Thoracic aorta (tissue), 2 donors: ENCODE measurements around the gene CAMK1D. TPM values are rescaled to one million over a fixed set of nuclear protein-coding genes. Genes with fewer than 3 reads are reported as not detected.
A peak's percentile ranks its signal among the peaks of the same experiment; 100 is the strongest.

Source experiments
- ATAC-seq: fragments of 150-250 bp; one replicate; pipeline ENCODE4 v1.8.0; 2017; ENCODE audit warnings: low read depth; ENCODE audit not compliant: insufficient number of reproducible peaks, low FRiP score
- DNase-seq: peaks from one replicate; pipeline ENCODE4 v3.0.0-alpha.2; 2020; ENCODE audit warnings: low spot score
- H3K27ac ChIP-seq, 2 donors: fragments of 200-600 bp; sonication (generic); 1 replicate in 1 of 2; 2 replicates in 1 of 2; pipeline ENCODE4 v1.5.1; 2016; ENCODE audit warnings: mild to moderate bottlenecking in 2 of 2, moderate library complexity in 2 of 2
- H3K27me3 ChIP-seq: fragments of 200-600 bp; sonication (generic); replicated peaks from 2 replicates; pipeline ENCODE4 v1.6.0; 2016; ENCODE audit warnings: mild to moderate bottlenecking; ENCODE audit not compliant: insufficient read depth
- H3K36me3 ChIP-seq: fragments of 200-600 bp; sonication (generic); one replicate; pipeline ENCODE4 v1.5.1; 2016
- H3K4me1 ChIP-seq, 2 donors: fragments of 200-600 bp; sonication (generic); 1 replicate in 1 of 2; 2 replicates in 1 of 2; pipeline versions ENCODE4 v1.5.1 to v1.6.0; 2016; ENCODE audit warnings: low read depth in 2 of 2, mild to moderate bottlenecking in 1 of 2; ENCODE audit not compliant: control insufficient read depth in 1 of 2
- H3K4me3 ChIP-seq: fragments of 200-600 bp; sonication (generic); 2 replicates; pipeline ENCODE4 v1.5.1; 2016; ENCODE audit warnings: mild to moderate bottlenecking
- H3K9me3 ChIP-seq: fragments of 200-600 bp; sonication (generic); 2 replicates; pipeline ENCODE4 v1.5.1; 2016
- total RNA-seq, 2 donors: library from RNA; depleted of rRNA; stranded (reverse); fragments of >200 nt; gene quantifications; one replicate each; pipeline versions ENCODE4 v1.1.0 to v1.2.3, GENCODE V29; 2016
- TF ChIP-seq, protein P1 (sequence below): fragments of 200-600 bp; sonication (generic); IDR thresholded peaks from one replicate; pipeline ENCODE4 v1.5.1; 2019; ENCODE audit warnings: antibody characterized with exemption

CAMK1D gene
- total RNA-seq, 2 donors from 2014 or later: 8.7 to 11.2 TPM

GRCh38 chr10:12841826-12842225 lies 492.5 kb downstream of the CAMK1D start:
- TF ChIP-seq, protein P1, sequence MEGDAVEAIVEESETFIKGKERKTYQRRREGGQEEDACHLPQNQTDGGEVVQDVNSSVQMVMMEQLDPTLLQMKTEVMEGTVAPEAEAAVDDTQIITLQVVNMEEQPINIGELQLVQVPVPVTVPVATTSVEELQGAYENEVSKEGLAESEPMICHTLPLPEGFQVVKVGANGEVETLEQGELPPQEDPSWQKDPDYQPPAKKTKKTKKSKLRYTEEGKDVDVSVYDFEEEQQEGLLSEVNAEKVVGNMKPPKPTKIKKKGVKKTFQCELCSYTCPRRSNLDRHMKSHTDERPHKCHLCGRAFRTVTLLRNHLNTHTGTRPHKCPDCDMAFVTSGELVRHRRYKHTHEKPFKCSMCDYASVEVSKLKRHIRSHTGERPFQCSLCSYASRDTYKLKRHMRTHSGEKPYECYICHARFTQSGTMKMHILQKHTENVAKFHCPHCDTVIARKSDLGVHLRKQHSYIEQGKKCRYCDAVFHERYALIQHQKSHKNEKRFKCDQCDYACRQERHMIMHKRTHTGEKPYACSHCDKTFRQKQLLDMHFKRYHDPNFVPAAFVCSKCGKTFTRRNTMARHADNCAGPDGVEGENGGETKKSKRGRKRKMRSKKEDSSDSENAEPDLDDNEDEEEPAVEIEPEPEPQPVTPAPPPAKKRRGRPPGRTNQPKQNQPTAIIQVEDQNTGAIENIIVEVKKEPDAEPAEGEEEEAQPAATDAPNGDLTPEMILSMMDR: no peak
- DNase-seq: no peak
- Histone ChIP-seq H3K4me1 (peaks cover 12 to 25% of the 10 kb centered on the region in 2 donors), H3K4me3 (no peak overlapping the region), H3K9me3 (no peaks in the 10 kb centered on the region), H3K27ac (no peak overlapping the region), H3K36me3 (no peaks in the 10 kb centered on the region), H3K27me3 (no peaks in the 10 kb centered on the region)
- ATAC-seq: no peak

DNA sequence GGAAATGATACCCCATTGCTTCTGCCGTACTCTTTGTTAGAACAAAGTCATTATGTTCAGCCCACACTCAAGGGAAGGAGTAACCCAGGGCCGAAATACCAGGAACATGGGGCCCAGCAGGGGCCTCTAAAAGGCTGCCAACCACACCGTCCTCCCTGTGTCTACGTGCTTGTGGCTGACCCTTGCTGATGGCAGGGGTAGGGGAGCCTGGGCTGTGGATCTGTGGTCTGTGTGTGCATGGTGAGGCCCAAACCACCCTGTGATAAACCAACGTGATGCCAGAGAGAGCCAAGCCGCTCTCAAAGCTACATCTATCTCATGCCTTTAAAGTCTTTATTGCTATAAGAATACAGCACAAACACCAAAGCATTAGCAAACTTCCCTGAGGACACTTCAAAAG lies 493.0 kb downstream of the CAMK1D start:
- TF ChIP-seq, protein P1: no peak
- no peaks in the 10 kb centered on the region for H3K36me3 ChIP-seq
- DNase-seq: no peak
- H3K4me1 ChIP-seq: peaks cover 12 to 25% of the 10 kb centered on the region in 2 donors
- no peak overlapping the region for H3K27ac ChIP-seq
- no peak overlapping the region for H3K4me3 ChIP-seq
- ATAC-seq: no peak
- H3K27me3 ChIP-seq: no peaks in the 10 kb centered on the region
- no peaks in the 10 kb centered on the region for H3K9me3 ChIP-seq

GRCh38 chr10:12843296-12843945 lies 494.1 kb downstream of the CAMK1D start:
- H3K27me3 ChIP-seq: no peaks in the 10 kb centered on the region
- no peaks in the 10 kb centered on the region for H3K9me3 ChIP-seq
- H3K4me1 ChIP-seq: peaks cover 12 to 25% of the 10 kb centered on the region in 2 donors
- TF ChIP-seq, protein P1: no peak
- no peak overlapping the region for H3K27ac ChIP-seq
- H3K36me3 ChIP-seq: no peaks in the 10 kb centered on the region
- no peak for ATAC-seq
- H3K4me3 ChIP-seq: no peak overlapping the region
- DNase-seq: no peak

GRCh38 chr10:12844811-12845483 lies 495.6 kb downstream of the CAMK1D start:
- Histone ChIP-seq H3K36me3 (no peaks in the 10 kb centered on the region), H3K9me3 (no peaks in the 10 kb centered on the region), H3K27ac (peak overlapping the region; percentile 53 to 71), H3K4me1 (peaks cover 18 to 38% of the 10 kb centered on the region in 2 donors), H3K4me3 (peak overlapping the region; percentile 53), H3K27me3 (no peaks in the 10 kb centered on the region)
- ATAC-seq (peak; percentile 58), DNase-seq (no peak)
- TF ChIP-seq, protein P1: no peak

- Histone ChIP-seq H3K4me3 (no peak overlapping the region), H3K36me3 (no peaks in the 10 kb centered on the region), H3K27me3 (no peaks in the 10 kb centered on the region), H3K4me1 (peaks cover 18 to 42% of the 10 kb centered on the region in 2 donors), H3K27ac (no peak overlapping the region), H3K9me3 (no peaks in the 10 kb centered on the region)
- TF ChIP-seq, protein P1: no peak
- DNase-seq (no peak), ATAC-seq (no peak)
Measured at GRCh38 chr10:12846718-12847117, 497.4 kb downstream of the CAMK1D start.
